K562 (cell line): Measurements from ENCODE around the gene SLC25A48. TPM values are rescaled to one million over a fixed set of nuclear protein-coding genes. Genes with fewer than 3 reads are reported as not detected.

ENCODE experiments used
- ATAC-seq: fragments of 200-7000 bp; cut with Tn5 transposase; 3 replicates; pipeline ENCODE4 v1.9.1; 2020; ENCODE audit warnings: moderate library complexity
- BruUV-seq: library from RNA; stranded (reverse); fragments of 400-500 nt; replicated peaks from 2 replicates; lab custom pipeline; 2021; lab: Mats Ljungman, UMichigan
- CTCF ChIA-PET: fragments of 300-600 bp; formaldehyde crosslinking; extraction: SDS; loops from one replicate; lab custom pipeline; 2021; ENCODE audit warnings: low intra/inter-chr PET ratio; lab: Yijun Ruan, JAX
- POLR2A ChIA-PET: fragments of 300-600, 350-650 bp; sonication (Branson Sonifier 250); formaldehyde crosslinking; extraction: SDS; loops from one replicate; lab custom pipeline; 2021; ENCODE audit warnings: antibody characterized with exemption, inconsistent platforms; lab: Yijun Ruan, JAX
- DNase-seq, 4 experiments: peaks; one replicate each; pipeline versions ENCODE4 v3.0.0 to v3.0.0-alpha.2; 2011 to 2018; ENCODE audit warnings: low spot score in 3 of 4, mixed read lengths in 3 of 4; ENCODE audit errors: extremely low read depth in 1 of 4
- FAIRE-seq: peaks from 2 replicates; lab custom pipeline; 2011; peaks lifted over from hg19 to GRCh38; lab: Jason Lieb, UNC
- H2AFZ ChIP-seq: 2 replicates; pipeline ENCODE4 v1.6.0; 2011; ENCODE audit warnings: low read depth, low read length, control low read depth, inconsistent platforms
- H3K27ac ChIP-seq: fragments of 200-600 bp; 3 replicates; pipeline ENCODE4 v1.8.0; 2011; ENCODE audit warnings: low read depth, mild to moderate bottlenecking, control low read depth, inconsistent platforms, low read length, moderate library complexity, mixed read lengths; ENCODE audit errors: extremely low read depth
- H3K27me3 ChIP-seq, 2 experiments: fragments of 300-600 bp in 1 of 2; 2 replicates in 1 of 2; 3 replicates in 1 of 2; pipeline versions ENCODE4 v1.6.0 to v1.8.0; 2011; ENCODE audit warnings: inconsistent platforms in 2 of 2, low read length in 2 of 2, mild to moderate bottlenecking in 1 of 2, mixed read lengths in 1 of 2, moderate library complexity in 1 of 2; ENCODE audit not compliant: control insufficient read depth in 2 of 2, insufficient read depth in 2 of 2
- H3K36me3 ChIP-seq: fragments of 300-600 bp; 3 replicates; pipeline ENCODE4 v1.8.0; 2011; ENCODE audit warnings: mild to moderate bottlenecking, low read length, inconsistent platforms; ENCODE audit not compliant: control insufficient read depth, insufficient read depth
- H3K4me1 ChIP-seq, 2 experiments: fragments of 200-600 bp in 1 of 2; replicated peaks in 1 of 2; 2 replicates in 1 of 2; 3 replicates in 1 of 2; pipeline versions ENCODE4 v1.5.1 to v1.8.0; 2011; ENCODE audit warnings: inconsistent platforms in 2 of 2, low read length in 2 of 2, mild to moderate bottlenecking in 1 of 2, mixed read lengths in 1 of 2, moderate library complexity in 1 of 2; ENCODE audit not compliant: control insufficient read depth in 2 of 2, insufficient read depth in 2 of 2
- H3K4me2 ChIP-seq: 2 replicates; pipeline ENCODE4 v1.6.1; 2011; ENCODE audit warnings: low read length, control low read depth, inconsistent platforms, mixed read lengths; ENCODE audit not compliant: insufficient read depth
- H3K4me3 ChIP-seq: fragments of 200-600 bp; sonication (generic), shearing (Covaris generic); 2 replicates; pipeline ENCODE4 v1.5.1; 2016; ENCODE audit warnings: control low read depth, inconsistent platforms
- H3K79me2 ChIP-seq: fragments of 200-600 bp; 3 replicates; pipeline ENCODE4 v1.8.0; 2011; ENCODE audit warnings: low read length, inconsistent platforms; ENCODE audit not compliant: control insufficient read depth, insufficient read depth
- H3K9ac ChIP-seq, 2 experiments: 2 replicates each; pipeline versions ENCODE4 v1.6.0 to v1.6.1; 2011; ENCODE audit warnings: low read depth in 2 of 2, low read length in 2 of 2, control low read depth in 1 of 2, inconsistent platforms in 1 of 2, mild to moderate bottlenecking in 1 of 2, mixed read lengths in 1 of 2; ENCODE audit not compliant: insufficient read depth in 1 of 2
- H3K9me1 ChIP-seq: one replicate; pipeline ENCODE4 v1.6.0; 2011; ENCODE audit warnings: inconsistent platforms, mild to moderate bottlenecking, low read length, moderate library complexity; ENCODE audit not compliant: control insufficient read depth, insufficient read depth
- H3K9me3 ChIP-seq: replicated peaks from 2 replicates; pipeline ENCODE4 v1.5.1; 2011; ENCODE audit warnings: low read depth, low read length, inconsistent platforms; ENCODE audit not compliant: control insufficient read depth, insufficient read depth
- H4K20me1 ChIP-seq: replicated peaks from 2 replicates; pipeline ENCODE4 v1.6.1; 2011; ENCODE audit warnings: low read length, inconsistent platforms, mixed read lengths; ENCODE audit not compliant: control insufficient read depth, insufficient read depth
- CBFA2T3 ChIP-seq: fragments of 450-650 bp; IDR thresholded peaks from 2 replicates; pipeline ENCODE4 v1.6.1; 2017
- CGGBP1 ChIP-seq: fragments of 250-450 bp; sonication (Bioruptor Pico); IDR thresholded peaks from 2 replicates; pipeline ENCODE4 v1.9.0; 2021; ENCODE audit warnings: mild to moderate bottlenecking
- ETV6 ChIP-seq, 3 experiments: fragments of 150-350 bp in 1 of 3; sonication (generic) in 1 of 3; formaldehyde crosslinking in 1 of 3; IDR thresholded peaks; 2 replicates each; pipeline versions ENCODE4 v1.6.1 to v1.8.0; 2014 to 2022; ENCODE audit warnings: borderline replicate concordance in 2 of 3, low read depth in 2 of 3, antibody characterized with exemption in 1 of 3, low read length in 1 of 3, mild to moderate bottlenecking in 1 of 3, missing genetic modification reagents in 1 of 3
- IRF9 ChIP-seq: fragments of 450-650 bp; IDR thresholded peaks from 2 replicates; pipeline ENCODE4 v1.6.1; 2016; ENCODE audit warnings: missing biosample characterization, missing genetic modification characterization
- PBX2 ChIP-seq, 2 experiments: IDR thresholded peaks in 1 of 2; conservative IDR thresholded peaks in 1 of 2; 2 replicates each; pipeline ENCODE4 v1.6.1; 2016; ENCODE audit warnings: low read depth in 2 of 2, mild to moderate bottlenecking in 1 of 2, missing compliant biosample characterization in 1 of 2, missing genetic modification characterization in 1 of 2, moderate library complexity in 1 of 2
- SMARCE1 ChIP-seq: fragments of 450-650 bp; IDR thresholded peaks from 2 replicates; pipeline ENCODE4 v1.7.1; 2016; ENCODE audit warnings: mild to moderate bottlenecking
- STAT6 ChIP-seq: sonication (generic); formaldehyde crosslinking; IDR thresholded peaks from 2 replicates; pipeline ENCODE4 v1.8.1; 2023; ENCODE audit warnings: mild to moderate bottlenecking, missing genetic modification reagents
- TCFL5 ChIP-seq: fragments of 250-450 bp; sonication (Bioruptor Pico); conservative IDR thresholded peaks from 2 replicates; pipeline ENCODE4 v1.6.1; 2021; ENCODE audit warnings: mild to moderate bottlenecking, moderate library complexity, matching md5 sums
- TSC22D4 ChIP-seq: fragments of 450-650 bp; IDR thresholded peaks from 2 replicates; pipeline ENCODE4 v1.6.1; 2016; ENCODE audit warnings: missing genetic modification characterization, missing biosample characterization, control low read depth
- YBX1 ChIP-seq: fragments of 450-650 bp; IDR thresholded peaks from 2 replicates; pipeline ENCODE4 v1.7.1; 2016; ENCODE audit warnings: mild to moderate bottlenecking
- ZNF174 ChIP-seq: fragments of 250-450 bp; sonication (Bioruptor Pico); IDR thresholded peaks from 2 replicates; pipeline ENCODE4 v1.4.0; 2020; ENCODE audit warnings: mild to moderate bottlenecking
- ZNF589 ChIP-seq: fragments of 200-800 bp; sonication (Bioruptor generic); IDR thresholded peaks from 2 replicates; pipeline ENCODE4 v1.6.1; 2016; ENCODE audit warnings: low read depth, missing genetic modification characterization, missing compliant biosample characterization
- ZNF707 ChIP-seq: fragments of 250-450 bp; sonication (Bioruptor Pico); conservative IDR thresholded peaks from 2 replicates; pipeline ENCODE4 v1.8.0; 2022; ENCODE audit warnings: inconsistent platforms, mild to moderate bottlenecking, moderate library complexity
- WGBS: fragments of 100-300 bp; shearing (Covaris generic); methylation state at CpG from one replicate; pipeline ENCODE4 v1.1.6; 2016; ENCODE audit warnings: low coverage, mixed read lengths; ENCODE audit not compliant: insufficient coverage; ENCODE audit errors: missing lambda C conversion rate; 5-methylcytosine and 5-hydroxymethylcytosine counted together
- in situ Hi-C: fragments of 300-500 bp; cut with MboI; formaldehyde crosslinking; loops from 4 replicates; pipeline ENCODE4 v1.15.0; 2018; ENCODE audit warnings: inconsistent platforms, mixed read lengths
- intact Hi-C: fragments of 100-400 bp; cut with micrococcal nuclease; formaldehyde crosslinking; loops from 2 replicates; pipeline ENCODE4 v1.14.2; 2022
- polyA plus RNA-seq, 8 experiments: library from polyadenylated mRNA; depleted of rRNA in 4 of 8; stranded (reverse) in 5 of 8; unstranded in 3 of 8; fragments of >200 nt; fragmentation: Nextera tagmentation in 2 of 8; fragmentation: Illumina TruSeq in 1 of 8; extraction: Ambion mirVana in 2 of 8; extraction: Trizol in 1 of 8; gene quantifications; 2 replicates each; pipeline versions ENCODE4 v1.2.1 to v1.2.3, GENCODE V29; 2011 to 2014; ENCODE audit warnings: inconsistent platforms in 1 of 8, missing spikeins in 1 of 8
- total RNA-seq, 7 experiments: library from RNA; depleted of rRNA in 6 of 7; stranded (reverse); fragments of >200 nt in 6 of 7; fragmentation: Illumina TruSeq in 2 of 7; extraction: Trizol in 2 of 7; gene quantifications; 2 replicates each; pipeline versions ENCODE4 v1.2.1 to v1.2.3, GENCODE V29; 2011 to 2021; ENCODE audit warnings: low replicate concordance in 1 of 7
- TF ChIP-seq, protein P1 (sequence below): IDR thresholded peaks from 2 replicates; pipeline ENCODE4 v1.6.1; 2014; ENCODE audit warnings: antibody characterized with exemption

The SLC25A48 gene
- total and polyA plus RNA-seq, 9 of the 15 experiments (the other 6 are each of a cell fraction or from before 2014, with no cell fraction given) = 0.08 to 0.35 (median 0.23) TPM; not detected in 1

DNA sequence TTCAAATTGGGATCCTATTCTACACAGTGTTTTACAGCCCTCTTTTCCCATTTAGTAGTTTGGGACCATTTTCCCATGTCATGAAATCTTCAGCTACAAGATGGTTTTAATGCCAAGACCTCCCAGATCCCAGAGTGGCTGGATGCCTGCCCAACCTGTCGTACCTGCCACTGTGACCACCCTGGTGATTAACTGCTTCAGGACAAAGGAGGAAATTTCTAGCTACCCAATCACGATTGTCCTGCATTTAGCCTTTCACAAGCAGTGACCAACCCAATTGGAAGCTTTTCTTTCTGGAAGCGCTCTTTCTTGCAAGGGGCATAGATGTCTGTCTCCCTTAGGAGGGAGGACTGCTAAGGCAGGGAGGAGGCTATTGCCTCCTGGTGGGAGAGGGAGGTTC lies 47.4 kb downstream of the SLC25A48 start:
- no peak for FAIRE-seq
- Histone ChIP-seq H3K27me3 (peaks cover 2 to 38% of the 10 kb centered on the region in 2 experiments; a peak in 3 of 5 replicates), H3K9me3 (no peaks in the 10 kb centered on the region), H3K36me3 (no peaks in the 10 kb centered on the region), H3K9me1 (no peaks in the 10 kb centered on the region), H3K4me2 (no peak overlapping the region), H4K20me1 (no peaks in the 10 kb centered on the region), H3K79me2 (no peaks in the 10 kb centered on the region), H3K9ac (no peak overlapping the region), H2AFZ (no peak overlapping the region), H3K27ac (no peak overlapping the region), H3K4me3 (no peak overlapping the region), H3K4me1 (no peaks in the 10 kb centered on the region)
- ChIA-PET POLR2A (interaction anchor here (0.8 to 1.2 kb wide), 2 partner anchors 9 to 424 kb away, joined by 3 to 6 read pairs; no protein-coding TSS in a partner anchor), CTCF (no interaction called here)
- intact Hi-C loops (no loop called here), in situ Hi-C loops (no loop called here)
- WGBS = 0% methylated on average over 2 of the region's 3 CpGs
- DNase-seq = no peak
- BruUV-seq = no TSS peak
- no peak for ATAC-seq
- no peak for TF ChIP-seq CBFA2T3
- no peak for TF ChIP-seq ZNF174 (CRISPR knock-in tag)
- no peak for TF ChIP-seq TSC22D4
- TF ChIP-seq ZNF589 (CRISPR knock-in tag) = no peak
- TF ChIP-seq ETV6 (IDR thresholded peaks at IDR 0.05; ENCODE audit: borderline replicate concordance in 1 of 2, low read depth in 2 of 2, low read length in 1 of 2) = no peak
- TF ChIP-seq ETV6 (CRISPR knock-in tag; IDR thresholded peaks at IDR 0.05; ENCODE audit: borderline replicate concordance) = no peak
- no peak for TF ChIP-seq PBX2 (CRISPR knock-in tag; IDR thresholded peaks at IDR 0.05; ENCODE audit: low read depth)
- no peak for TF ChIP-seq PBX2 (tag; conservative IDR thresholded peaks at IDR 0.05; ENCODE audit: low read depth)
- no peak for TF ChIP-seq ZNF707 (CRISPR knock-in tag)
- no peak for TF ChIP-seq IRF9 (tag)
- TF ChIP-seq SMARCE1 = no peak
- TF ChIP-seq STAT6 (CRISPR knock-in tag) = no peak
- TF ChIP-seq YBX1 = no peak
- TF ChIP-seq, protein P1, sequence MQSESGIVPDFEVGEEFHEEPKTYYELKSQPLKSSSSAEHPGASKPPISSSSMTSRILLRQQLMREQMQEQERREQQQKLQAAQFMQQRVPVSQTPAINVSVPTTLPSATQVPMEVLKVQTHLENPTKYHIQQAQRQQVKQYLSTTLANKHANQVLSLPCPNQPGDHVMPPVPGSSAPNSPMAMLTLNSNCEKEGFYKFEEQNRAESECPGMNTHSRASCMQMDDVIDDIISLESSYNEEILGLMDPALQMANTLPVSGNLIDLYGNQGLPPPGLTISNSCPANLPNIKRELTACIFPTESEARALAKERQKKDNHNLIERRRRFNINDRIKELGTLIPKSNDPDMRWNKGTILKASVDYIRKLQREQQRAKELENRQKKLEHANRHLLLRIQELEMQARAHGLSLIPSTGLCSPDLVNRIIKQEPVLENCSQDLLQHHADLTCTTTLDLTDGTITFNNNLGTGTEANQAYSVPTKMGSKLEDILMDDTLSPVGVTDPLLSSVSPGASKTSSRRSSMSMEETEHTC = no peak
- no peak for TF ChIP-seq CGGBP1 (CRISPR knock-in tag)
- no peak for TF ChIP-seq TCFL5
